ENCODE measurements around the gene TMED1.
A peak's percentile ranks its signal among the peaks of the same experiment; 100 is the strongest.

Gene TMED1

DNA sequence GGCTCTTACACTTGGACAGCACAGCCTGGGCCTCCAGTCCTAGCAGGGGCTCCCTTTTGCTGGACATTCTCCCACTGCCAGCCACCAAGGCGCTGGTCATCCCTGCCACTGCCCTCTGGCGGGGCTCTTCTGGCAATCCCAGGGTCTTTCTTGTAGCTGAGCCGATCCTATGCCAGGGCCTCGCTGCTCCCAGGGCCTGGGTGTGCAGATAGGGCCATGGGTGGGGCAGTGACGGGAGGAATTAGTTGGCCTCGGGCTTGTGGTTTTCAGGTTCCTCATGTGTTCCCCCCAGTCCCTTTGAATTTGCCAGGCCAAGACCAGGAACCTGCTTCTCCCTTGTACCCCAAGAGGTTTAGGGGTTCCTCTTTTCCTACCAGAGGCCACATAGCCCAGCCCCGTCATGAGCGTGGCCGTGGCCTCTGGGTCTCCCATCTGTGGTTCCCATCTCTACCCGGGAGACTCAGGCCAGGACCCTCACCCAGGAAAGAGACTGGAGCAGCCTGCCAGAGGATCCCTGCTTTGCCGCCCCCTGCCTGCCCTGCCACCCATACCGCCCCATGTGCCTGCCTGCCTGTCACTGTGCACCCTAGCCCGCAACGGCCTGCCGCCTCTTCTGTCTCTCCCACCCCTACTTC lies 26.2 kb downstream of the TMED1 start:
- DNase-seq (ENCODE audit: low read depth) = no peak

- DNase-seq (ENCODE audit: low read depth) = peak; percentile 66
Observed at GRCh38 chr19:10808937-10809649, 26.9 kb downstream of the TMED1 start.

DNA sequence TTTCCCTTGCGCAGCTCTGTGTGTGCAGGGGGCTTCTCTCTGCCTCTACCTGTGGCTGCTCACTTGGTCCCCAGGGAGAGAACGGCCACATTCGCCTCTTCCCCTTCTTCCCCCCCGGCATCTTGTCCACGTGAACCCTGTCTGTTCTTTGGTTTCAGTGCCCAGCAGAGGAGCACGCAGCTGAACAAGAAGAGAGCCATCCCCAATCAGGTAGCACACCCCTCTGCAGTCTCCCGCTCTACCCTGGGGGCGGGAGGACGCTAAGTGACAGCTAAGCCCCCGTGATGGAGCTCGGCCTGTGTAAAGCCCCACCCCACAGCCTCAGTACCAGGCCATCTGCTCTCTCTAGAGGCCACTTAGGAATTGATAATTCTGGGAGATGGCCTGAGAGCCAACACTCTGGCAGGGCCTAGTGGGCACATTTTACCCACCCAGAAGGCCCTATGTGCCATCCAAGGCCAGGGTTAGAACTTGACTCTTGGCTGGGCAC lies 30.2 kb downstream of the TMED1 start:
- DNase-seq (ENCODE audit: low read depth) = no peak

GRCh38 chr19:10805065-10805757 lies 30.8 kb downstream of the TMED1 start:
- no peak for DNase-seq (ENCODE audit: low read depth)

GRCh38 chr19:10803252-10803651 lies 32.8 kb downstream of the TMED1 start:
- no peak for DNase-seq (ENCODE audit: low read depth)

DNA sequence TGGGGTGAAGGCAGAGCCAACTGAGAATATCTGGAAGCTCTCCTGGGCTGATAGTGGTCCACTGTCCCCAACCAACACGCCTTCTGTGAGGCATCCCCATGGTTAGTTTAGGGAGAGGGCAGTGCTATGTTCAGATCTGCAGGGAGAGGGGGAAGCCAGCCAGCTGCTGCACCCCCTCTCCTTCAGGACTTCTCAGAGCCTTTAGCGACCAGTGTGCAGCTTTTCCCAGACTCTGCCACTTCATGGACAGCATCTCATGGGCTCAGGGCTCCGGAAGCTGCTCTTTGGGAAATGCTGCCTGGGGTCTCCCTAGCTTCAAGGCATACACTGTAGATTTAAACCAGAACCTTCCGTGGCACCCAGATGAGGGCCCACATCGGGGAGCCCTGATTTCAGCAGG lies 33.5 kb downstream of the TMED1 start:
- DNase-seq (ENCODE audit: low read depth) = no peak

DNA sequence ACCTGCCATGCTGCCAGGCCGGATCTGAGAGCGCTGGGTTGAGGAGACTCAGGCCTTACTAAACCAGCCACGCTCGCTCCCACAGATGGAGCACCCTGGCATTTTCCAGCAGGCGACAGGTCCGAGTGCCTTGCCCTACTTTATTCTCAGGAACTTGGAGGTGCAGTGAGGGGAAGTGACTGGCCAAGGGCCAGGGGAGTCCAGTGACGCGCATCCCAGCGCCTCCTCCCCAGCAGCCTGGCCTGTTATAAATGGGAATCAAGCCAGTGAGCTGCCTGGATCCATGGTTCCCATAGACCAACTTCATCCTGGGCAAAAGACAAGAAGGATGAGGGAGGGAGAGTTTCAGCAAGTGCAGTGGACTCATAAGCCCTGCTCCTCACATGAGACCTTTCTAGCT lies 35.5 kb downstream of the TMED1 start:
- no peak for DNase-seq (ENCODE audit: low read depth)

DNA sequence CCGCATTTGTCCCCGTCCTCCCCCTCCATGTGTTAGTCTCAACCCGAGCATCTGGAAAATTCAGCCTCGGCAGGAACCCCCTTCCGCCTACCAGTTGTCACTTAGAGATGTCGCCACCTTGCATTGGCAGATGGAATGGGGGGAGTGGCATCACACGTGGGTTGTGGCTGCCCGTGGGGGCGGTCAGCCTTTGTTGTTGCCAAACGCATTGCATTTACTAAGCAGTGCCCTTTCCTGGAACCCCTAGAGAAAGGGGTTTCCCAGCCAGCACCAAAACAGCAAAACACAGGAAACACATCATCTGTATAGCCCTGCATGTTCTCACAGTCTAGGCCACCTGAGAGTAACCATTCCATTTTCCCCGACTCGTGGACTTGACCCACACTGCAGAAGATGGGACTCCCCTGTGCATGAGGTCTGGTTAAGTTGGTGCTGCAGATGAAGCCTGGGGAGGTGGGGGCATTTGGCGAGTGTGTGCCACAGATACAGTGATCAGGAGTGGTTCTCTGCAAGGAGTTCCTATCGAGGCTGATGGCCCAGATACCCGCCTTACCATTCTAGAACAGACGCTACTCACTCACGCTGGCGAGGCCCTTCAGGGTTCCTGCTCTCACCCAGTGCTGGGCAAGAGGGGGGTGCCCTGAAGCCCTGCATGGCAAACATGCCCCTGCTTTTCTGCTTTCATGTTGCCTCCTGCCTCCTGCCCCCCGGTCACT lies 38.3 kb downstream of the TMED1 start:
- no peak for DNase-seq (ENCODE audit: low read depth)

DNA sequence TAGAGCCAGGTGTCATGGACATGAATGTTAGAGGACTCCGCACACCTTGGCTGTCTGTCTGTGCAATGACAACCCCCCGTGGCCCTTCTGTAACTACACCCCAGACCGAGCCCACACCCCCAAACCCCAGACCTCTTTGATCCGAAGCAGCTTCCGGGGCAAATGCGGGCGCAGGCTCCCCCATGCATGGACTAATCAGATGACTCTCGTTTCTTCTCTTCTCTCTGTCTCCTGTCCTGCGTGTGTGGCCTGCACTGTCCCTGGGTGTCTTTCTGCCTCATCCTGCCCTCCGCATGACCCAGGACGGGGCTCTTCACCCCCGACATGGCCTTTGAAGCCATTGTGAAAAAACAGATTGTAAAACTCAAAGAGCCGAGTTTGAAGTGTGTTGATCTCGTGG lies 38.9 kb downstream of the TMED1 start:
- DNase-seq (ENCODE audit: low read depth) = no peak

- no peak for DNase-seq (ENCODE audit: low read depth)
Observed at GRCh38 chr19:10796653-10797052, 39.4 kb downstream of the TMED1 start.

DNA sequence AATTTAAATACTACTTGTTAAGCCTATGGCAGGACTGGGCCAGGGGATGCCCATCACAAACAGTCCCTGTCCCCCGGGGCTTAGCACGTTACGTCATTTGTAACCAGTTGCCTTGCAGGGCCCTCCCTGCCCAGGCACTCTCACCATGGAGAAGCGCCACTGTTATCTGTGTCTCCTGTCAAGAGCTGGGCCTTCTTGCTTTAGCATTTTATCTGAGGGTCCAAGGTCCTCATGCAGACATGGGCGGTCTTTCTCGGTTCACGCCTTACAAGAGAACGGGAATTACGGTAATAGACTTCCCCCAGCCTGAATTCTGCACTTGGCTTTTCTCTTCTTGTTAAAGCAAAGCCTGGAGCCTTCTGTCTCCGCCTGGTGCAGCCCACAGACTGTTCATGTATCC lies 46.1 kb downstream of the TMED1 start:
- no peak for DNase-seq (ENCODE audit: low read depth)

DNA sequence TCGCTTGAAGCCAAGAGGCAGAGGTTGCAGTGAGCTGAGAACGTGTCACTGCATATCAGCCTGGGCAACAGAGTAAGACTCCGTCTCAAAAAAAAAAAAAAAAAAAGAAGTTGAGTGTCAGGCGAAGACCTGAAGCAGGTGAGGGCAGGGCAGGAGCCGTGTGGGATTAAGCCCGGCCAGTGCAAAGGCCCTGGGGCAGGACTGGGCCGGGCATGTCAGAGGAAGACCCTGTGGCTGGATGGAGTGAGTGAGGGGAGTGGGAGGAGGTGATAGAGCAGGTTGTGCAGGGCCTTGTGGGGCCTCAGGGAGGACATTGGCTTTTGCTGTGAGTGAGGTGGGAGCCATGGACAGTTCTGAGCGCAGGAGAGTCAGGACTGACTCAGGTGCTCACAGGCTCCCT lies 47.9 kb downstream of the TMED1 start:
- no peak for DNase-seq (ENCODE audit: low read depth)

GRCh38 chr19:10784257-10784656 lies 51.8 kb downstream of the TMED1 start:
- no peak for DNase-seq (ENCODE audit: low read depth)

DNA sequence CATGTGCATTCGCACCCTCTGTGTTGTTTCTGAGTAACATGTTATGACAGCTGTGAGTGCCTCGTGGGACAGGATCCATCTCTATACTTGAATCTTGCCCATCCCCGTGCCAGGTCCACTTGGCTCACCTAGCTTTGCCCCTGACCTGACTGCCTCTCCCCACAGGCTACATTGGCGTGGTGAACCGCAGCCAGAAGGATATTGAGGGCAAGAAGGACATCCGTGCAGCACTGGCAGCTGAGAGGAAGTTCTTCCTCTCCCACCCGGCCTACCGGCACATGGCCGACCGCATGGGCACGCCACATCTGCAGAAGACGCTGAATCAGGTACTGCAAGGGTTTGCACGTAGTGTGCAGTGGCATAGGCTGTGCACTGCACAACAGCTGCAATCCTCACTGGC lies 53.2 kb downstream of the TMED1 start:
- no peak for DNase-seq (ENCODE audit: low read depth)

Data from ELR (cell line).